Measurements from ENCODE around the gene CHRNE. TPM values are rescaled to one million over a fixed set of nuclear protein-coding genes. Genes with fewer than 3 reads are reported as not detected.

CHRNE gene
- total and polyA plus RNA-seq, 2 experiments from 2014 or later = 0.24 to 1.2 TPM

- Histone ChIP-seq H3K27ac (ENCODE audit: low read depth) (peak overlapping the region; percentile 100), H3K4me3 (peak overlapping the region; percentile 96), H3K27me3 (ENCODE audit: insufficient read depth) (no peaks in the 10 kb centered on the region), H4K20me1 (replicated peaks; ENCODE audit: insufficient read depth) (peaks cover 16% of the 10 kb centered on the region), H3F3A (replicated peaks; ENCODE audit: low read depth) (peaks cover 35% of the 10 kb centered on the region), H3K36me3 (ENCODE audit: insufficient read depth) (peaks cover 16% of the 10 kb centered on the region), H3K9me2 (ENCODE audit: insufficient read depth) (no peaks in the 10 kb centered on the region), H3K4me1 (ENCODE audit: insufficient read depth) (peaks cover 43% of the 10 kb centered on the region), H2AFZ (no peak overlapping the region), H3K4me2 (peak overlapping the region; percentile 96), H3K79me2 (replicated peaks; ENCODE audit: insufficient read depth) (peaks cover 35% of the 10 kb centered on the region)
- H3K4me3 Mint-ChIP-seq = peak overlapping the region; percentile 92
- DNase-seq (ENCODE audit: low spot score) (peak; percentile 88), ATAC-seq (peak; percentile 47)
- H3K9me3 Mint-ChIP-seq = no peaks in the 10 kb centered on the region; the same call in 2 of the 3 replicates
- peaks cover 46% of the 10 kb centered on the region for H3K4me1 Mint-ChIP-seq
- peaks cover 39% of the 10 kb centered on the region for H3K36me3 Mint-ChIP-seq (ENCODE audit: low read depth)
- peaks cover 40% of the 10 kb centered on the region for H3K27me3 Mint-ChIP-seq (ENCODE audit: insufficient read depth, low read depth, poor library complexity)
- H3K27ac Mint-ChIP-seq = peak overlapping the region; percentile 98
- TF ChIP-seq REST (IDR thresholded peaks at IDR 0.05; ENCODE audit: unreplicated experiment) (no peak), POLR2AphosphoS5 (IDR thresholded peaks at IDR 0.05; ENCODE audit: low read depth) (peak; percentile 29; the same call in 1 of the 2 replicates), EZH2phosphoT487 (IDR thresholded peaks at IDR 0.05; ENCODE audit: unreplicated experiment) (no peak)
These were observed 46.0 kb upstream of the CHRNE start for GRCh38 chr17:4948931-4949320.

GRCh38 chr17:4948166-4948930 lies 45.5 kb upstream of the CHRNE start, which contains the start of gene PFN1:
Gene PFN1 (minus strand): TSS chr17:4948530. CDS start chr17:4948394, 136 bp downstream.
- Histone ChIP-seq H3F3A (replicated peaks; ENCODE audit: low read depth) (peaks cover 40% of the 10 kb centered on the region), H3K79me2 (replicated peaks; ENCODE audit: insufficient read depth) (peaks cover 39% of the 10 kb centered on the region), H3K9me2 (ENCODE audit: insufficient read depth) (no peaks in the 10 kb centered on the region), H4K20me1 (replicated peaks; ENCODE audit: insufficient read depth) (peaks cover 22% of the 10 kb centered on the region), H3K4me2 (peak within 1 kb of the TSS; percentile 96), H3K4me3 (peak within 1 kb of the TSS; percentile 96), H2AFZ (no peak within 1 kb of the TSS), H3K27me3 (ENCODE audit: insufficient read depth) (no peaks in the 10 kb centered on the region), H3K36me3 (ENCODE audit: insufficient read depth) (peaks cover 20% of the 10 kb centered on the region), H3K27ac (ENCODE audit: low read depth) (peak within 1 kb of the TSS; percentile 100), H3K4me1 (ENCODE audit: insufficient read depth) (peaks cover 43% of the 10 kb centered on the region)
- Mint-ChIP-seq H3K27ac (peak within 1 kb of the TSS; percentile 98), H3K4me3 (peak within 1 kb of the TSS; percentile 92), H3K9me3 (no peaks in the 10 kb centered on the region; the same call in 2 of the 3 replicates), H3K36me3 (ENCODE audit: low read depth) (peaks cover 43% of the 10 kb centered on the region), H3K27me3 (ENCODE audit: insufficient read depth, low read depth, poor library complexity) (peaks cover 40% of the 10 kb centered on the region), H3K4me1 (peaks cover 45% of the 10 kb centered on the region)
- peak; percentile 93 for DNase-seq (ENCODE audit: low spot score)
- peak; percentile 13 for ATAC-seq
- TF ChIP-seq CREB1 (CRISPR knock-in tag; IDR thresholded peaks at IDR 0.05; ENCODE audit: low read depth) = no peak
- TF ChIP-seq STAT1 (IDR thresholded peaks at IDR 0.05; ENCODE audit: unreplicated experiment) = no peak
- no peak for TF ChIP-seq EZH2 (IDR thresholded peaks at IDR 0.05; ENCODE audit: low read depth, unreplicated experiment)
- no peak for TF ChIP-seq JUNB (IDR thresholded peaks at IDR 0.05; ENCODE audit: unreplicated experiment)
- peak; percentile 79 for TF ChIP-seq POLR2AphosphoS5 (IDR thresholded peaks at IDR 0.05; ENCODE audit: low read depth)
- TF ChIP-seq REST (IDR thresholded peaks at IDR 0.05; ENCODE audit: unreplicated experiment) = peak; percentile 19
- peak; percentile 52; the same call in 1 of the 2 replicates for TF ChIP-seq ETS1 (IDR thresholded peaks at IDR 0.05)
